Measurements from ENCODE around the gene RHOU.

Gene RHOU

DNA sequence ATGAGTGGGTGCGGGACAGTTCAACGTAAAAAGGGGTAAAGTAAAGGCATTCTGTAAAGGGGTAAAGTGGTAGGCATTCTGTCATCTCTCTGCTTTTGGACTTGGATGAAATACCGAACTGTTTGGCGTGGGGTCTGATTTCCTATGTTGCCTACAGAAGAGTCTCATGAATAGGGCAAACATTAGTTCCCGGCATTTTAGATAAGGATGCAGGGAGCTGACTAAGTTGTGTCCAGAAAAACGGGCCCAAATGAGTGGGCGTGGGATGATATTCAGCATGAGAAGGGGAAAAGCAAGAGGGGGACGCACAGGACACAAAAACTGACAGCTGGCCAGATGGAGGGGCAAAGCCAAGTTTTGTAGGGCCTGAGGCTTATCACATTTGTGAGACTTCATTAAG, 2.9 kb upstream of the RHOU start:
- no peak for DNase-seq
- H3K27ac ChIP-seq: no peak overlapping the region
- no peaks in the 10 kb centered on the region for H3K27me3 ChIP-seq
- H3K9me3 ChIP-seq: no peaks in the 10 kb centered on the region
- H3K36me3 ChIP-seq: peaks cover 0 to under 1% (median 0%) of the 10 kb centered on the region in 3 donors
- H3K4me3 ChIP-seq: no peak overlapping the region
- intact Hi-C loops (cut with DNase I; ENCODE audit: low total_unique reads): loop anchor here (10.0 kb wide), 1 partner anchor 68 kb away; no protein-coding TSS in a partner anchor
- TF ChIP-seq, protein P1, sequence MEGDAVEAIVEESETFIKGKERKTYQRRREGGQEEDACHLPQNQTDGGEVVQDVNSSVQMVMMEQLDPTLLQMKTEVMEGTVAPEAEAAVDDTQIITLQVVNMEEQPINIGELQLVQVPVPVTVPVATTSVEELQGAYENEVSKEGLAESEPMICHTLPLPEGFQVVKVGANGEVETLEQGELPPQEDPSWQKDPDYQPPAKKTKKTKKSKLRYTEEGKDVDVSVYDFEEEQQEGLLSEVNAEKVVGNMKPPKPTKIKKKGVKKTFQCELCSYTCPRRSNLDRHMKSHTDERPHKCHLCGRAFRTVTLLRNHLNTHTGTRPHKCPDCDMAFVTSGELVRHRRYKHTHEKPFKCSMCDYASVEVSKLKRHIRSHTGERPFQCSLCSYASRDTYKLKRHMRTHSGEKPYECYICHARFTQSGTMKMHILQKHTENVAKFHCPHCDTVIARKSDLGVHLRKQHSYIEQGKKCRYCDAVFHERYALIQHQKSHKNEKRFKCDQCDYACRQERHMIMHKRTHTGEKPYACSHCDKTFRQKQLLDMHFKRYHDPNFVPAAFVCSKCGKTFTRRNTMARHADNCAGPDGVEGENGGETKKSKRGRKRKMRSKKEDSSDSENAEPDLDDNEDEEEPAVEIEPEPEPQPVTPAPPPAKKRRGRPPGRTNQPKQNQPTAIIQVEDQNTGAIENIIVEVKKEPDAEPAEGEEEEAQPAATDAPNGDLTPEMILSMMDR (IDR thresholded peaks at IDR 0.05): no peak
- H3K4me1 ChIP-seq: peaks cover 0 to 7% (median 2%) of the 10 kb centered on the region in 4 donors

DNA sequence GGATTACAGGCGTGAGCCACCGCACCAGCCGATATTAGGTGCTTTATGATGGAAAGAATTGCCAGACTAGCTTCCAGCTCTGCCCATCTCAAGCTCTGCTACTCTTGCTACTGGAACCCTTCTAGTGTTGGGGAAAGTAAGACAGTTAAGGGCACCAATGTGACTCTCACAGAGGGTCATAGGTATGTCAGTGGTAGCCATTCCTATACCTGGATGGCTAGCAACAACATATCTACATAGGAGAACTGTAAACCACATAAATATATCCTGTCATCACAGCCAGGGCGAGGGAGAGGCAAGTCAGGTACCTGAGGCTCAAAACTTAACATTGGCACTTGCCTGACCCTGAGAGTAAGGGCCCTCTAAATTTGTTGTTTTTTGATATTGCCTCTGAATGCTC, 1.7 kb upstream of the RHOU start:
- intact Hi-C loops (cut with DNase I; ENCODE audit: low total_unique reads): loop anchor here (10.0 kb wide), 1 partner anchor 69 kb away; no protein-coding TSS in a partner anchor
- peaks cover 0 to 18% (median 5%) of the 10 kb centered on the region in 4 donors for H3K4me1 ChIP-seq

DNA sequence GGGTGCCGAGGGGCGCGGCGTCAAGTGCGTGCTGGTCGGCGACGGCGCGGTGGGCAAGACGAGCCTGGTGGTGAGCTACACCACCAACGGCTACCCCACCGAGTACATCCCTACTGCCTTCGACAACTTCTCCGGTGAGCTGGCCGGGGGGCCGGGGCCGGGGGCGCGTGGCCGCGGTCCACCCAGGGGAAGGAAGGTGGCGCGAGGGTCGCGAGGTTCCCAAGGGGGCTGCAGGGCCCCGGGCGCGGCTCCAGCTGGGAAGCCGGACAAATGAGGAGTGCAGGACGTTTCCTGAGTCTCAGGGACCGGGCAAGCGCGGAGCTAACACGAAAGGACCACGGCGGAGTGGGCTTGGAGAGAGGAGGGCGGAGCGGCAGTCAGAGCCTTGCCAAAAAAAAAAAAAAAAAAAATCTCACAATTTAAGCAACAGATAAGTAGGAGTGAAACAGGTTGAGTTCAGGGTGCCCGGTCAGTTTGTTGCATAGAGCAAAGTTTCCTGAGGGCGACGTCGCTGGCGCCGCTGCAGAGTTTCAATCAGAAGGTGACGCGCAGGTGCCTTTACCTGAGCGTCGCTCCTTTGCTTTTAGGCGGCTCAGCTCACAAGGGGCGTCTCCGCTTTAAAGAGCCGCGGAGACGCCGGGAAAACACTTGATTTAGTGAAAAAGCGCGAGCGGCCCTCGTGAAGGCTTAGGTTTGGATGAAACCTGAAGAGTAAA, 750 bp downstream of the RHOU start:
- Histone ChIP-seq H3K27ac (peak overlapping the region; percentile 89 to 95), H3K9me3 (no peaks in the 10 kb centered on the region), H3K4me3 (peak overlapping the region; percentile 96 to 97), H3K36me3 (peaks cover 11 to 15% (median 13%) of the 10 kb centered on the region in 3 donors), H3K4me1 (peaks cover 0 to 43% (median 24%) of the 10 kb centered on the region in 4 donors), H3K27me3 (no peaks in the 10 kb centered on the region)
- TF ChIP-seq, protein P1 (IDR thresholded peaks at IDR 0.05): no peak
- DNase-seq: peak; percentile 47 to 72
- intact Hi-C loops (cut with DNase I; ENCODE audit: low total_unique reads): loop anchor here (5.0 to 10.0 kb wide), 3 partner anchors 71 to 496 kb away; no protein-coding TSS in a partner anchor

More for the DNA sequence above, 1.7 kb upstream of the RHOU start:
- H3K36me3 ChIP-seq: peaks cover 4 to 11% (median 6%) of the 10 kb centered on the region in 3 donors
- no peak for DNase-seq
- H3K4me3 ChIP-seq: no peak overlapping the region
- TF ChIP-seq, protein P1 (IDR thresholded peaks at IDR 0.05): no peak
- no peak overlapping the region for H3K27ac ChIP-seq
- no peaks in the 10 kb centered on the region for H3K9me3 ChIP-seq
- H3K27me3 ChIP-seq: no peaks in the 10 kb centered on the region

DNA sequence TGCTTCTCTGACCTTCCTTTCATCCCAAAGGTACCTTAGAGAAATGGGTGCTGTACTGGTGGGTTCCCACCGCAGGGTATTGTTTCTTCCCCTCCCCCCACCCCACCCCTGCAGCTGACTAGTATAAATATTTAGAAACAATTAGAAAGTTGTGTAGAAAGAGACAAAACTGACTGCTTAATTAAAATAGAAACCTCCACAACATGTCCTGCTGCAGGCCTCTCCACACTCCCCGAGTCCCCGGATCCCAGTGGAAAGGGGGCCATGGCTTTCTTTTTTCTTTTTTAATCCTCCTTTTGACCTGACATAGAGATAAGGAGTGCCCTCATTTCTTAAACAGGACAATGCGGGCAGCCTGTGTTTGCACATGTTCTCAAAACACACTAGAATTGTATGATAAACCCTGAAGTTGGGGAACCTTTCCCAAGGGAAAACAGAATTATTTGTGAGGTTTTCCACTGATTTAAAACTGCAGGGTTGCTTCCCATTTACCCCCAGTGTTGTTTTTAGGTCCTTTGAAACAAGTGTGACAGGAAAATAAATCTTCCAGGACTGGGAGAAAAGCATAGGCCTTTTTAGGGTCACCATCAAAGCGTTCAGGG, 1.7 kb downstream of the RHOU start:
- H3K27ac ChIP-seq: peak overlapping the region; percentile 89 to 95
- no peaks in the 10 kb centered on the region for H3K9me3 ChIP-seq
- TF ChIP-seq, protein P1 (IDR thresholded peaks at IDR 0.05): no peak
- no peak for DNase-seq
- peaks cover 13 to 24% (median 21%) of the 10 kb centered on the region in 3 donors for H3K36me3 ChIP-seq
- peaks cover 0 to 49% (median 26%) of the 10 kb centered on the region in 4 donors for H3K4me1 ChIP-seq
- H3K4me3 ChIP-seq: peak overlapping the region; percentile 96 to 97
- intact Hi-C loops (cut with DNase I; ENCODE audit: low total_unique reads): loop anchor here (5.0 to 10.0 kb wide), 3 partner anchors 72 to 495 kb away; no protein-coding TSS in a partner anchor
- H3K27me3 ChIP-seq: no peaks in the 10 kb centered on the region

DNA sequence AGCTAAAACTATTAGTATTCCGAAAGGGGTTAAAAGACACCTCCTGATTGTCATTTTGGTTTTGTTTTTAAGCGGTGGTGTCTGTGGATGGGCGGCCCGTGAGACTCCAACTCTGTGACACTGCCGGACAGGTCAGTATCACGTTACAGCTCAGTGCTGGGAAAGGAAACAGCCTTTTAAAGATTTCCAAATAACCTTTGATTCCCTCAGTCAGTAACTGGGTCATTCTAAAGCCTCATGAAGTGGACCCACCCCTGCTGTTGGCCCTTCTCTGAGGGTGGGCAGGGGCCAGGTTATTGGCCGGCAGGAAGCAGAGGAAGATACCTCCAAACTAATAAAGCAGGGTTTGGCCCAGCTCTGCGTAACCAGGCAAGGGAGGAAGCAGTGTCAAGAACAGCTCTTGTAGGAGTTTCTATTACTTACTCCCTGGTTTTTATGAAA, 2.3 kb downstream of the RHOU start:
- intact Hi-C loops (cut with DNase I; ENCODE audit: low total_unique reads): loop anchor here (5.0 to 10.0 kb wide), 3 partner anchors 73 to 495 kb away; no protein-coding TSS in a partner anchor
- H3K9me3 ChIP-seq: no peaks in the 10 kb centered on the region
- H3K4me3 ChIP-seq: peak overlapping the region; percentile 96 to 97
- peaks cover 20 to 30% (median 27%) of the 10 kb centered on the region in 3 donors for H3K36me3 ChIP-seq
- H3K27ac ChIP-seq: peak overlapping the region; percentile 89 to 95
- TF ChIP-seq, protein P1 (IDR thresholded peaks at IDR 0.05): no peak
- DNase-seq: no peak
- peaks cover 0 to 49% (median 26%) of the 10 kb centered on the region in 4 donors for H3K4me1 ChIP-seq
- no peaks in the 10 kb centered on the region for H3K27me3 ChIP-seq

All from tibial artery (tissue), 4 donors.